Left renal pelvis (tissue), 4 donors: Measurements from ENCODE around the gene IFRD2. TPM values are rescaled to one million over a fixed set of nuclear protein-coding genes. Genes with fewer than 3 reads are reported as not detected.

Experiments
- polyA plus RNA-seq, 4 donors: library from polyadenylated mRNA; unstranded; fragments of 120-200 nt; gene quantifications; one replicate each; pipeline ENCODE4 v1.2.1, GENCODE V29; 2013; ENCODE audit not compliant: insufficient read length in 4 of 4

Gene IFRD2
- polyA plus RNA-seq, 4 donors: 33.8 to 53.5 (median 37.8) TPM

Other genes with a start within 250 kb of the IFRD2 start
- gene RBM5, start 203.5 kb downstream of the IFRD2 start, polyA plus RNA-seq: 100 to 1,000 TPM; 225 to 397 (median 268) TPM
- 10 to 100 TPM; 67.3 to 91.6 (median 71.1) TPM for gene SEMA3F, start 137.1 kb downstream of the IFRD2 start, polyA plus RNA-seq
- gene GNAT1, start 100.8 kb downstream of the IFRD2 start, polyA plus RNA-seq: not detected
- 1 to 10 TPM; 3.2 to 7.1 (median 6.1) TPM for gene SLC38A3, start 87.2 kb downstream of the IFRD2 start, polyA plus RNA-seq
- 100 to 1,000 TPM; 190 to 248 (median 214) TPM for gene GNAI2, start 56.2 kb downstream of the IFRD2 start, polyA plus RNA-seq
- gene SEMA3B, start 23.3 kb downstream of the IFRD2 start, polyA plus RNA-seq: 100 to 1,000 TPM in 1 of 4 donors, 10 to 100 TPM in 3; 76.6 to 119 (median 92.0) TPM
- under 1 TPM; 0.27 to 0.72 (median 0.49) TPM for gene LSMEM2, start 13.3 kb downstream of the IFRD2 start, polyA plus RNA-seq
- gene HYAL3, start 7.0 kb upstream of the IFRD2 start, polyA plus RNA-seq: 1 to 10 TPM; 2.8 to 3.7 (median 2.9) TPM
- gene NAA80, start 7.0 kb upstream of the IFRD2 start, polyA plus RNA-seq: 10 to 100 TPM in 1 of 4 donors, 1 to 10 TPM in 3; 6.9 to 12.2 (median 9.2) TPM
- 1 to 10 TPM; 1.8 to 6.7 (median 5.8) TPM for gene HYAL1, start 11.1 kb upstream of the IFRD2 start, polyA plus RNA-seq
- 10 to 100 TPM; 58.0 to 72.5 (median 67.3) TPM for gene HYAL2, start 30.3 kb upstream of the IFRD2 start, polyA plus RNA-seq
- 10 to 100 TPM; 15.8 to 27.0 (median 24.3) TPM for gene TUSC2, start 35.8 kb upstream of the IFRD2 start, polyA plus RNA-seq
- gene RASSF1, start 48.4 kb upstream of the IFRD2 start, polyA plus RNA-seq: 10 to 100 TPM; 15.7 to 36.9 (median 21.0) TPM
- gene ZMYND10, start 53.3 kb upstream of the IFRD2 start, polyA plus RNA-seq: 1 to 10 TPM; 3.1 to 4.1 (median 3.3) TPM
- gene NPRL2, start 58.3 kb upstream of the IFRD2 start, polyA plus RNA-seq: 10 to 100 TPM; 23.9 to 35.7 (median 30.5) TPM
- 10 to 100 TPM; 12.5 to 16.3 (median 13.5) TPM for gene CYB561D2, start 58.4 kb upstream of the IFRD2 start, polyA plus RNA-seq
- gene TMEM115, start 67.1 kb upstream of the IFRD2 start, polyA plus RNA-seq: 10 to 100 TPM; 32.4 to 44.0 (median 33.5) TPM
- gene CACNA2D2, start 211.2 kb upstream of the IFRD2 start, polyA plus RNA-seq: 10 to 100 TPM in 3 of 4 donors, 1 to 10 TPM in 1; 7.2 to 17.1 (median 15.0) TPM